ENCODE results near the gene TMEM26.

Gene TMEM26

GRCh38 chr10:61460835-61461234, 7.7 kb upstream of the TMEM26 start:
- DNase-seq (ENCODE audit: low read depth in 2 of 2): no peak

- DNase-seq (ENCODE audit: low read depth in 2 of 2): no peak
These were observed 4.8 kb upstream of the TMEM26 start for GRCh38 chr10:61458031-61458430.

GRCh38 chr10:61456095-61456789, 3.1 kb upstream of the TMEM26 start:
- DNase-seq (ENCODE audit: low read depth in 2 of 2): no peak

- DNase-seq (ENCODE audit: low read depth in 2 of 2): no peak
These were observed 2.5 kb upstream of the TMEM26 start for GRCh38 chr10:61455656-61456055.

- no peak for DNase-seq (ENCODE audit: low read depth in 2 of 2)
These were observed 1.4 kb upstream of the TMEM26 start for GRCh38 chr10:61454541-61454940.

GRCh38 chr10:61452151-61452651, 980 bp downstream of the TMEM26 start:
- DNase-seq (ENCODE audit: low read depth in 2 of 2): no peak

- no peak for DNase-seq (ENCODE audit: low read depth in 2 of 2)
These were observed 1.8 kb downstream of the TMEM26 start for GRCh38 chr10:61451357-61451756.

- DNase-seq (ENCODE audit: low read depth in 2 of 2): no peak
These were observed 4.2 kb downstream of the TMEM26 start for GRCh38 chr10:61448841-61449600.

- no peak for DNase-seq (ENCODE audit: low read depth in 2 of 2)
These were observed 5.1 kb downstream of the TMEM26 start for GRCh38 chr10:61448091-61448490.

GRCh38 chr10:61439058-61439609, 14.0 kb downstream of the TMEM26 start:
- no peak for DNase-seq (ENCODE audit: low read depth in 2 of 2)

GRCh38 chr10:61438141-61438988, 14.8 kb downstream of the TMEM26 start:
- DNase-seq (ENCODE audit: low read depth in 2 of 2): no peak

- DNase-seq (ENCODE audit: low read depth in 2 of 2): no peak
These were observed 30.0 kb downstream of the TMEM26 start for GRCh38 chr10:61423178-61423577.

GRCh38 chr10:61417661-61418060, 35.5 kb downstream of the TMEM26 start:
- DNase-seq (ENCODE audit: low read depth in 2 of 2): no peak

GRCh38 chr10:61415824-61416223, 37.4 kb downstream of the TMEM26 start:
- no peak for DNase-seq (ENCODE audit: low read depth in 2 of 2)

GRCh38 chr10:61411706-61412105, 41.5 kb downstream of the TMEM26 start:
- no peak for DNase-seq (ENCODE audit: low read depth in 2 of 2)

- no peak for DNase-seq (ENCODE audit: low read depth in 2 of 2)
These were observed 42.7 kb downstream of the TMEM26 start for GRCh38 chr10:61410353-61411070.

GRCh38 chr10:61409157-61409556, 44.0 kb downstream of the TMEM26 start:
- no peak for DNase-seq (ENCODE audit: low read depth in 2 of 2)

- no peak for DNase-seq (ENCODE audit: low read depth in 2 of 2)
These were observed 45.1 kb downstream of the TMEM26 start for GRCh38 chr10:61408105-61408504.

- no peak for DNase-seq (ENCODE audit: low read depth in 2 of 2)
These were observed 46.4 kb downstream of the TMEM26 start for GRCh38 chr10:61406736-61407135.

GRCh38 chr10:61406242-61406641, 46.9 kb downstream of the TMEM26 start:
- DNase-seq (ENCODE audit: low read depth in 2 of 2): no peak

GRCh38 chr10:61404751-61405150, 48.4 kb downstream of the TMEM26 start:
- DNase-seq (ENCODE audit: low read depth in 2 of 2): no peak
